Left renal pelvis (tissue), 4 donors: ENCODE measurements around the gene ABR. TPM values are rescaled to one million over a fixed set of nuclear protein-coding genes. Genes with fewer than 3 reads are reported as not detected.
"Not testable (repeated sequence)": the region's sequence is repeated elsewhere in the genome, so short reads cannot be mapped to it uniquely, and the experiment has no call there.

Experiments
- DNase-seq, 4 donors: peaks; one replicate each; pipeline ENCODE4 v3.0.0-alpha.2; 2013; ENCODE audit warnings: low read depth in 4 of 4, low spot score in 3 of 4
- polyA plus RNA-seq, 4 donors: library from polyadenylated mRNA; unstranded; fragments of 120-200 nt; gene quantifications; one replicate each; pipeline ENCODE4 v1.2.1, GENCODE V29; 2013; ENCODE audit not compliant: insufficient read length in 4 of 4

ABR gene
- polyA plus RNA-seq, 4 donors, result 37.5 to 52.2 (median 47.7) TPM

- DNase-seq, result no peak
These were observed 22.5 kb upstream of the ABR start for GRCh38 chr17:1202291-1202690.

GRCh38 chr17:1201132-1201702 lies 21.4 kb upstream of the ABR start:
- DNase-seq, result no peak

GRCh38 chr17:1199271-1199743 lies 19.5 kb upstream of the ABR start:
- DNase-seq, result not testable (repeated sequence)

GRCh38 chr17:1197781-1198490 lies 18.2 kb upstream of the ABR start:
- DNase-seq, result no peak

- DNase-seq, result no peak
These were observed 17.6 kb upstream of the ABR start for GRCh38 chr17:1197379-1197778.

GRCh38 chr17:1196946-1197345 lies 17.2 kb upstream of the ABR start:
- no peak for DNase-seq

- DNase-seq, result no peak
These were observed 13.3 kb upstream of the ABR start for GRCh38 chr17:1192911-1193699.

- DNase-seq, result no peak
These were observed 11.1 kb upstream of the ABR start for GRCh38 chr17:1190751-1191331.

GRCh38 chr17:1188812-1189504 lies 9.2 kb upstream of the ABR start:
- no peak for DNase-seq

- DNase-seq, result no peak
These were observed 7.4 kb upstream of the ABR start for GRCh38 chr17:1186923-1187771.

GRCh38 chr17:1186214-1186820 lies 6.5 kb upstream of the ABR start:
- no peak for DNase-seq

GRCh38 chr17:1183171-1183873 lies 3.5 kb upstream of the ABR start:
- DNase-seq, result no peak

GRCh38 chr17:1182811-1183170 lies 3.0 kb upstream of the ABR start:
- no peak for DNase-seq

- no peak for DNase-seq
These were observed 2.0 kb upstream of the ABR start for GRCh38 chr17:1181753-1182137.

GRCh38 chr17:1180958-1181752 lies 1.4 kb upstream of the ABR start:
- DNase-seq, result no peak

GRCh38 chr17:1179112-1179817 lies 516 bp downstream of the ABR start:
- no peak for DNase-seq

- DNase-seq, result no peak
These were observed 2.6 kb downstream of the ABR start for GRCh38 chr17:1177016-1177700.
